ENCODE data around the gene TMTC3.
"Not testable (repeated sequence)": the region's sequence is repeated elsewhere in the genome, so short reads cannot be mapped to it uniquely, and the experiment has no call there.

Gene TMTC3

GRCh38 chr12:88167384-88167783, 25.3 kb downstream of the TMTC3 start:
- no peak for DNase-seq

GRCh38 chr12:88172844-88173407, 30.8 kb downstream of the TMTC3 start:
- no peak for DNase-seq

- DNase-seq, result no peak
Observed at GRCh38 chr12:88175544-88175943, 33.4 kb downstream of the TMTC3 start.

- no peak for DNase-seq
Observed at GRCh38 chr12:88179436-88180014, 37.4 kb downstream of the TMTC3 start.

- DNase-seq, result no peak
Observed at GRCh38 chr12:88181881-88182280, 39.8 kb downstream of the TMTC3 start.

GRCh38 chr12:88182416-88182815, 40.3 kb downstream of the TMTC3 start:
- DNase-seq, result no peak

GRCh38 chr12:88184196-88184595, 42.1 kb downstream of the TMTC3 start:
- DNase-seq, result no peak

- no peak for DNase-seq
Observed at GRCh38 chr12:88185279-88185678, 43.2 kb downstream of the TMTC3 start.

- DNase-seq, result no peak
Observed at GRCh38 chr12:88185988-88186387, 43.9 kb downstream of the TMTC3 start.

GRCh38 chr12:88187571-88187970, 45.5 kb downstream of the TMTC3 start:
- DNase-seq, result no peak

GRCh38 chr12:88188180-88188579, 46.1 kb downstream of the TMTC3 start:
- DNase-seq, result no peak

- DNase-seq, result no peak
Observed at GRCh38 chr12:88192426-88192825, 50.3 kb downstream of the TMTC3 start.

GRCh38 chr12:88194868-88195267, 52.8 kb downstream of the TMTC3 start:
- DNase-seq, result no peak

- DNase-seq, result no peak
Observed at GRCh38 chr12:88200029-88200428, 57.9 kb downstream of the TMTC3 start.

- no peak for DNase-seq
Observed at GRCh38 chr12:88202500-88202899, 60.4 kb downstream of the TMTC3 start.

- no peak for DNase-seq
Observed at GRCh38 chr12:88206601-88207000, 64.5 kb downstream of the TMTC3 start.

GRCh38 chr12:88207921-88208620, 66.0 kb downstream of the TMTC3 start:
- no peak for DNase-seq

- DNase-seq, result no peak
Observed at GRCh38 chr12:88208661-88209060, 66.6 kb downstream of the TMTC3 start.

- DNase-seq, result not testable (repeated sequence)
Observed at GRCh38 chr12:88210311-88210710, 68.2 kb downstream of the TMTC3 start.

- no peak for DNase-seq
Observed at GRCh38 chr12:88218293-88218692, 76.2 kb downstream of the TMTC3 start.

- no peak for DNase-seq
Observed at GRCh38 chr12:88219861-88220260, 77.8 kb downstream of the TMTC3 start.

GRCh38 chr12:88223519-88223918, 81.4 kb downstream of the TMTC3 start:
- DNase-seq, result no peak

- DNase-seq, result no peak
Observed at GRCh38 chr12:88225776-88226175, 83.7 kb downstream of the TMTC3 start.

- no peak for DNase-seq
Observed at GRCh38 chr12:88227263-88227662, 85.2 kb downstream of the TMTC3 start.

- no peak for DNase-seq
Observed at GRCh38 chr12:88227871-88228270, 85.8 kb downstream of the TMTC3 start.

Data from NCI-H2029 treated with DMSO at 0.1 percent for 48 hours (cell line).